Measurements from ENCODE around the gene HSPA14. TPM values are rescaled to one million over a fixed set of nuclear protein-coding genes. Genes with fewer than 3 reads are reported as not detected.

The HSPA14 gene
- total and polyA plus RNA-seq, 2 of the 4 experiments (the other 2 are of a cell fraction), result 10.3 to 11.8 TPM

- H3K14ac ChIP-seq (replicated peaks; ENCODE audit: low read depth, low read length), result no peak overlapping the region
- intact Hi-C loops (cut with micrococcal nuclease), result no loop called here
- no peak overlapping the region for H3K23ac ChIP-seq (ENCODE audit: low read depth, low read length)
- H3K18ac ChIP-seq (ENCODE audit: low read depth, low read length), result no peak overlapping the region
- no peak overlapping the region for H2BK15ac ChIP-seq (ENCODE audit: low read depth, low read length)
- POLR2A ChIA-PET (ENCODE audit: unreplicated experiment), result no interaction called here
- dilution Hi-C loops (cut with HindIII; ENCODE audit: low sequenced_read_pairs, unreplicated experiment), result no loop called here
- H3K9me3 ChIP-seq (ENCODE audit: control insufficient read depth, insufficient read depth, low read length), result no peaks in the 10 kb centered on the region
- no peak for DNase-seq
- H4K20me1 ChIP-seq (ENCODE audit: insufficient read depth, low read length), result no peaks in the 10 kb centered on the region
- no TSS peak for BruUV-seq (replicated peaks)
- H3K4me1 ChIP-seq (ENCODE audit: control insufficient read depth, insufficient read depth, low read length), result no peaks in the 10 kb centered on the region
- H3K27me3 ChIP-seq (ENCODE audit: control insufficient read depth, insufficient read depth, low read length), result peaks cover 8% of the 10 kb centered on the region
- no peak overlapping the region for H3K9ac ChIP-seq (ENCODE audit: low read depth, low read length)
- TF ChIP-seq CTCF (conservative IDR thresholded peaks at IDR 0.05; ENCODE audit: low read depth, low read length) (no peak), MAFK (IDR thresholded peaks at IDR 0.05; ENCODE audit: low read depth, low read length) (no peak), POLR2A (IDR thresholded peaks at IDR 0.05; ENCODE audit: low read depth, low read length) (no peak), USF2 (IDR thresholded peaks at IDR 0.05; ENCODE audit: low read depth, low read length) (no peak), FOS (IDR thresholded peaks at IDR 0.05; ENCODE audit: low read depth, low read length) (no peak)
- H2BK120ac ChIP-seq (ENCODE audit: low read depth, low read length), result no peak overlapping the region
- H3K4ac ChIP-seq (ENCODE audit: low read depth, low read length), result no peak overlapping the region
- no peak overlapping the region for H3K27ac ChIP-seq (ENCODE audit: insufficient read depth, low read length)
- no peak overlapping the region for H2AK9ac ChIP-seq (replicated peaks; ENCODE audit: low read depth, low read length, poor library complexity)
- no peaks in the 10 kb centered on the region for H3K79me1 ChIP-seq (ENCODE audit: low read depth in 1 of 2, low read length in 2 of 2)
- no peak overlapping the region for H2BK5ac ChIP-seq (ENCODE audit: low read depth, low read length, poor library complexity, severe bottlenecking)
- H3K56ac ChIP-seq (ENCODE audit: extremely low read depth, insufficient read depth, low read length), result no peak overlapping the region
- ATAC-seq (ENCODE audit: low read depth), result no peak
- no peak overlapping the region for H4K5ac ChIP-seq (ENCODE audit: low read depth, low read length)
- in situ Hi-C loops (cut with MboI; ENCODE audit: low sequenced_read_pairs), result loop anchor here (25.0 kb wide), 1 partner anchor 619 kb away; no protein-coding TSS in a partner anchor
- no peak overlapping the region for H2BK20ac ChIP-seq (ENCODE audit: low read depth, low read length)
- no peak overlapping the region for H3K4me3 ChIP-seq (ENCODE audit: insufficient read depth, low read depth, low read length)
- CTCF ChIA-PET, result no interaction called here
- H4K91ac ChIP-seq (ENCODE audit: insufficient read depth, low read depth, low read length), result no peak overlapping the region
- no peak overlapping the region for H2AK5ac ChIP-seq (ENCODE audit: low read depth, low read length)
- no peaks in the 10 kb centered on the region for H3K9me1 ChIP-seq (ENCODE audit: insufficient read depth, low read length)
- H2AFZ ChIP-seq (replicated peaks; ENCODE audit: low read length, poor library complexity), result no peak overlapping the region
- no CpG with 5 or more reads among the region's 3 CpGs for WGBS, 2 experiments (ENCODE audit: extremely low coverage in 2 of 2, insufficient read length in 1 of 2)
- H3K36me3 ChIP-seq (ENCODE audit: control insufficient read depth, insufficient read depth, low read length), result no peaks in the 10 kb centered on the region
- H3K4me2 ChIP-seq (ENCODE audit: low read depth, low read length), result no peak overlapping the region
- no peak overlapping the region for H4K8ac ChIP-seq (ENCODE audit: low read depth in 2 of 2, low read length in 2 of 2)
Observed at GRCh38 chr10:14806318-14806717, 31.8 kb upstream of the HSPA14 start.
